OCI-LY7 (cell line): ENCODE measurements around the gene RPL37. TPM values are rescaled to one million over a fixed set of nuclear protein-coding genes. Genes with fewer than 3 reads are reported as not detected.
"Not testable (repeated sequence)": the region's sequence is repeated elsewhere in the genome, so short reads cannot be mapped to it uniquely, and the experiment has no call there.

Experiments used
- BruUV-seq: library from RNA; stranded (reverse); fragments of 400-500 nt; replicated peaks from 2 replicates; lab custom pipeline; 2021; lab: Mats Ljungman, UMichigan
- CTCF ChIA-PET: fragments of 300-600 bp; sonication (Branson Sonifier 250); formaldehyde crosslinking; loops from one replicate; lab custom pipeline; 2022; ENCODE audit warnings: antibody characterized with exemption; ENCODE audit not compliant: unreplicated experiment; lab: Charles Lee
- POLR2A ChIA-PET: fragments of 300-600 bp; sonication (Branson Sonifier 250); formaldehyde crosslinking; loops from one replicate; lab custom pipeline; 2022; ENCODE audit warnings: antibody characterized with exemption; lab: Charles Lee
- DNase-seq: peaks from one replicate; pipeline ENCODE4 v3.0.0-alpha.2; 2015; ENCODE audit warnings: low spot score
- H2AFZ ChIP-seq: fragments of 200-600 bp; sonication (generic), shearing (Covaris generic); 2 replicates; pipeline ENCODE4 v1.6.1; 2014; ENCODE audit warnings: mild to moderate bottlenecking, antibody characterized with exemption, low read length, moderate library complexity
- H3K27ac ChIP-seq: fragments of 200-600 bp; sonication (generic); 2 replicates; pipeline ENCODE4 v1.5.1; 2014; ENCODE audit warnings: mixed run types, low read depth, mild to moderate bottlenecking, moderate library complexity, low read length, inconsistent platforms; ENCODE audit not compliant: poor library complexity, severe bottlenecking
- H3K36me3 ChIP-seq: fragments of 200-600 bp; sonication (generic); 2 replicates; pipeline ENCODE4 v1.6.1; 2014; ENCODE audit warnings: mild to moderate bottlenecking, antibody characterized with exemption, low read length, moderate library complexity, mixed read lengths; ENCODE audit not compliant: insufficient read depth
- H3K4me1 ChIP-seq: fragments of 200-600 bp; sonication (generic); 2 replicates; pipeline ENCODE4 v1.5.1; 2014; ENCODE audit warnings: mild to moderate bottlenecking, low read length; ENCODE audit not compliant: insufficient read depth, poor library complexity, severe bottlenecking
- H3K4me2 ChIP-seq: fragments of 200-600 bp; sonication (generic); 2 replicates; pipeline ENCODE4 v1.6.1; 2014; ENCODE audit warnings: mild to moderate bottlenecking, low read length
- H3K4me3 ChIP-seq: fragments of 200-600 bp; sonication (generic); 2 replicates; pipeline ENCODE4 v1.5.1; 2014; ENCODE audit warnings: mild to moderate bottlenecking, low read depth, low read length; ENCODE audit not compliant: poor library complexity, severe bottlenecking
- H3K79me2 ChIP-seq: fragments of 200-600 bp; sonication (generic); 2 replicates; pipeline ENCODE4 v1.6.1; 2016; ENCODE audit warnings: low read depth, mild to moderate bottlenecking, low read length, moderate library complexity, mixed read lengths; ENCODE audit not compliant: insufficient read depth
- H3K9me2 ChIP-seq: fragments of 200-600 bp; sonication (generic); 2 replicates; pipeline ENCODE4 v1.6.1; 2016; ENCODE audit warnings: mild to moderate bottlenecking, low read length, mixed read lengths; ENCODE audit not compliant: insufficient read depth
- H3K9me3 ChIP-seq: fragments of 200-600 bp; sonication (generic); 2 replicates; pipeline ENCODE4 v1.6.1; 2014; ENCODE audit warnings: mild to moderate bottlenecking, mixed run types, low read length, mixed read lengths
- H4K20me1 ChIP-seq: fragments of 200-600 bp; sonication (generic); 2 replicates; pipeline ENCODE4 v1.6.1; 2014; ENCODE audit warnings: mild to moderate bottlenecking, antibody characterized with exemption, low read length, moderate library complexity, mixed read lengths; ENCODE audit not compliant: insufficient read depth
- EZH2phosphoT487 ChIP-seq: fragments of 200-600 bp; sonication (generic); IDR thresholded peaks from 2 replicates; pipeline ENCODE4 v1.6.1; 2018; ENCODE audit warnings: low read depth, borderline replicate concordance, mild to moderate bottlenecking, mixed run types, antibody characterized with exemption, low read length, moderate library complexity, mixed read lengths
- intact Hi-C: fragments of 100-400 bp; cut with micrococcal nuclease; formaldehyde crosslinking; loops from one replicate; pipeline ENCODE4 v1.10.0; 2022; ENCODE audit not compliant: unreplicated experiment
- total RNA-seq, 2 experiments: library from RNA; depleted of rRNA in 1 of 2; stranded (reverse); fragments of >200 nt in 1 of 2; shearing (Covaris generic) in 1 of 2; gene quantifications; 2 replicates each; pipeline ENCODE4 v1.2.3, GENCODE V29; 2014 to 2022
- TF ChIP-seq, protein P1 (sequence below): fragments of 200-600 bp; sonication (generic); conservative IDR thresholded peaks from 2 replicates; pipeline ENCODE4 v1.5.1; 2014; ENCODE audit warnings: mild to moderate bottlenecking, antibody characterized with exemption, low read length, moderate library complexity, mixed read lengths

Gene RPL37
- total RNA-seq, 2 experiments from 2014 or later: 1,905 to 2,779 TPM

DNA sequence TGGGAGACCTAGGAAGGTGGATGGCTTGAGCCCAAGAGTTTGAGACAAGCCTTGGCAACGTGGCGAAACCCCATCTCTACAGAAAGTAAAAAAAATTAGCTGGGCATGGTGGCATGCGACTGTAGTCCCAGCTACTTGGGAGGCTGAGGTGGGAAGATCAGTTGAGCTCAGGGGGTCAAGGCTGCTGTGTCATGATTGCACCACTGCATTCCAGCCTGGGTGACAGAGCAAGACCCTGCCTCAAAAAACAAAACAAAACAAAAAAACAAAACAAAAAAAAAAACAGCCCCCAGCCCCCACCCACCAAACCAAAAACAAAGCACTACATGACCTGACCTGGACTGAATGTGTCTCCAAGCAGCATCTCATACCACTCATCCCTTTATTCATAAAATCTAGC lies 40.9 kb upstream of the RPL37 start:
- CTCF ChIA-PET: no interaction called here
- POLR2A ChIA-PET: no interaction called here
- TF ChIP-seq, protein P1, sequence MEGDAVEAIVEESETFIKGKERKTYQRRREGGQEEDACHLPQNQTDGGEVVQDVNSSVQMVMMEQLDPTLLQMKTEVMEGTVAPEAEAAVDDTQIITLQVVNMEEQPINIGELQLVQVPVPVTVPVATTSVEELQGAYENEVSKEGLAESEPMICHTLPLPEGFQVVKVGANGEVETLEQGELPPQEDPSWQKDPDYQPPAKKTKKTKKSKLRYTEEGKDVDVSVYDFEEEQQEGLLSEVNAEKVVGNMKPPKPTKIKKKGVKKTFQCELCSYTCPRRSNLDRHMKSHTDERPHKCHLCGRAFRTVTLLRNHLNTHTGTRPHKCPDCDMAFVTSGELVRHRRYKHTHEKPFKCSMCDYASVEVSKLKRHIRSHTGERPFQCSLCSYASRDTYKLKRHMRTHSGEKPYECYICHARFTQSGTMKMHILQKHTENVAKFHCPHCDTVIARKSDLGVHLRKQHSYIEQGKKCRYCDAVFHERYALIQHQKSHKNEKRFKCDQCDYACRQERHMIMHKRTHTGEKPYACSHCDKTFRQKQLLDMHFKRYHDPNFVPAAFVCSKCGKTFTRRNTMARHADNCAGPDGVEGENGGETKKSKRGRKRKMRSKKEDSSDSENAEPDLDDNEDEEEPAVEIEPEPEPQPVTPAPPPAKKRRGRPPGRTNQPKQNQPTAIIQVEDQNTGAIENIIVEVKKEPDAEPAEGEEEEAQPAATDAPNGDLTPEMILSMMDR: no peak
- no peak for TF ChIP-seq EZH2phosphoT487
- Histone ChIP-seq H3K4me2 (no peak overlapping the region), H3K9me3 (no peaks in the 10 kb centered on the region), H3K4me1 (no peaks in the 10 kb centered on the region), H3K79me2 (no peaks in the 10 kb centered on the region), H2AFZ (no peak overlapping the region), H3K27ac (no peak overlapping the region), H3K9me2 (no peaks in the 10 kb centered on the region), H3K4me3 (no peak overlapping the region), H4K20me1 (no peaks in the 10 kb centered on the region), H3K36me3 (no peaks in the 10 kb centered on the region)
- no TSS peak for BruUV-seq
- intact Hi-C loops: loop anchor here (5.0 to 10.0 kb wide), 2 partner anchors 189 to 1301 kb away; no protein-coding TSS in a partner anchor
- no peak for DNase-seq

DNA sequence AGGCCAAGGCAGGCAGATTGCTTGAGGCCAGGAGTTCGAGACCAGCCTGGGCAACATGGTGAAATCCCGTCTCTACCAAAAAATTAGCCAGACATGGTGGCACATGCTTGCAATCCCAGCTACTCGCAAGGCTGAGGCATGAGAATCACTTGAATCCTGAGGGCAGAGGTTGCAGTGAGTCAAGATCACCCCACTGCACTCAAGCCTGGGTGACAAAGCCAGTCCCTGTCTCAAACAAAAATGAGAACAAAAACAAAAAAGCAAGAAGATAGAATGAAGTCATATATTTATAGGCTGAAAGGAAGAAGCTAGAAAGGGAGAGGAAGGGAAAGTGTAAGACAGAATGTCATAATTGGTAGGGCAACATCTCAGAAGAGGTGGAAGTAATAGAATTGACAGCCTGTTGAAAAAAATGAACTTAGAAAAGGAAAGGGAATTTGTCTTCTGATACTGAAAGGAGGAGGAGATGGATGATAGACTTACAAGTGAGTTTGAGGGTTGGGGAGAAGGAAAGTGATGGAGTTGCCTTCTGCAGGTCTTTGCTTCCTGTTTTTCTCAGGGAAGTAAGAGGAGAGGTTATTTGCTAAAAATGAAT lies 38.4 kb upstream of the RPL37 start:
- Histone ChIP-seq H4K20me1 (no peaks in the 10 kb centered on the region), H3K4me3 (no peak overlapping the region), H3K4me1 (no peaks in the 10 kb centered on the region), H3K36me3 (no peaks in the 10 kb centered on the region), H3K4me2 (no peak overlapping the region), H2AFZ (no peak overlapping the region), H3K79me2 (no peaks in the 10 kb centered on the region), H3K27ac (no peak overlapping the region), H3K9me3 (no peaks in the 10 kb centered on the region), H3K9me2 (no peaks in the 10 kb centered on the region)
- TF ChIP-seq EZH2phosphoT487: no peak
- TF ChIP-seq, protein P1: no peak
- intact Hi-C loops: loop anchor here (10.0 kb wide), 1 partner anchor 1299 kb away; no protein-coding TSS in a partner anchor
- no peak for DNase-seq
- POLR2A ChIA-PET: no interaction called here
- BruUV-seq: no TSS peak
- CTCF ChIA-PET: no interaction called here

DNA sequence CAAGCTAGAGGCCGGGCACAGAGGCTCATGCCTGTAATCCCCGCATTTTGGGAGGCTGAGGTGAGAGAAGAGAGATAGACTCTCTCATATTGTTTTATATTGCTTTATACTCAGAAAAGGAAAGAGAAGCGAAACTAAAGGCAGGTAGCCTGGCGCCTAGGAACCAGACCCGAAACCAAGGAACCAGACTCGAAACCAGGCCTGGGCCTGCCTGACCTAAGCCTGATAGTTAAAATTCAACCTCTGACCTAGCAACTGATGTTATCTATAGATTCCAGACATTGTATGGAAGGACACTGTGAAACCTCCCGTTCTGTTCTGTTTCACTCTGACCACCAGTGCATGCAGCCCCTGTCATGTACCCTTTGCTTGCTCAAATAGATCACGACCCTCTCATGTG lies 37.2 kb upstream of the RPL37 start:
- H3K4me2 ChIP-seq, H4K20me1 ChIP-seq, H3K79me2 ChIP-seq, H3K9me2 ChIP-seq, H3K9me3 ChIP-seq, H3K36me3 ChIP-seq, H2AFZ ChIP-seq, DNase-seq, BruUV-seq, POLR2A ChIA-PET, H3K4me3 ChIP-seq, H3K27ac ChIP-seq, CTCF ChIA-PET, H3K4me1 ChIP-seq: not testable (repeated sequence)
- intact Hi-C loops: loop anchor here (10.0 kb wide), 1 partner anchor 1297 kb away; no protein-coding TSS in a partner anchor
